GM18909 (cell line): ENCODE measurements around the gene VAC14.
"Not testable (repeated sequence)": the region's sequence is repeated elsewhere in the genome, so short reads cannot be mapped to it uniquely, and the experiment has no call there.

Experiments
- ATAC-seq: cut with Tn5 transposase; IDR thresholded peaks from one replicate; pipeline ENCODE4 v1.9.1; 2021; ENCODE audit warnings: mild to moderate bottlenecking; ENCODE audit not compliant: unreplicated experiment, poor library complexity

VAC14 gene

GRCh38 chr16:70800781-70801480 is at the start of gene VAC14:
Gene VAC14 (minus strand): TSS chr16:70801158. CDS start chr16:70800900, 258 bp downstream.
- peak; percentile 97 for ATAC-seq

GRCh38 chr16:70823498-70824118 is 22.6 kb upstream of the VAC14 start:
- ATAC-seq: not testable (repeated sequence)

GRCh38 chr16:70822734-70823133 is 21.8 kb upstream of the VAC14 start:
- not testable (repeated sequence) for ATAC-seq

DNA sequence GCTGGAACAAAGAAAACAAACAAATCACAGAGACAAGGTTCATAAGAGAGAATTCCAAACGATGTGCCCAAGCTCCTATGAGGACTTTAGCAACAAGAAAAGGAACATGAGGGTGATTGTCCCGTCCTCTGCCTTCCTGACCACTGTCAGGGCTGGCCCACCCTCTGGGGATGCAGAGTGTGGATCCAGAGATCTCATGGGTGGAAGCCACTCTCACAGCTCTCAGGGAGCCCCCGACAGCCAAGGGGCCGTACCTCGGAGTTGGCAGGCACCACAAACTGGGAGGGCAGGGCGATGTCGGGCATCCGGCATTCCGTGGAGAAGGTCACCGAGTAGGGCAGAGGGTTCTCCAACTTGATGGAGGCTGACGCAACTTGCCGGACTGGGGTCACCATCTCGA is 17.1 kb upstream of the VAC14 start:
- not testable (repeated sequence) for ATAC-seq

GRCh38 chr16:70809392-70810060 is 8.6 kb upstream of the VAC14 start:
- no peak for ATAC-seq

- no peak for ATAC-seq
These were observed 7.4 kb upstream of the VAC14 start for GRCh38 chr16:70808371-70808770.

GRCh38 chr16:70805787-70806186 is 4.8 kb upstream of the VAC14 start:
- no peak for ATAC-seq

- no peak for ATAC-seq
These were observed 4.4 kb upstream of the VAC14 start for GRCh38 chr16:70805380-70805779.

DNA sequence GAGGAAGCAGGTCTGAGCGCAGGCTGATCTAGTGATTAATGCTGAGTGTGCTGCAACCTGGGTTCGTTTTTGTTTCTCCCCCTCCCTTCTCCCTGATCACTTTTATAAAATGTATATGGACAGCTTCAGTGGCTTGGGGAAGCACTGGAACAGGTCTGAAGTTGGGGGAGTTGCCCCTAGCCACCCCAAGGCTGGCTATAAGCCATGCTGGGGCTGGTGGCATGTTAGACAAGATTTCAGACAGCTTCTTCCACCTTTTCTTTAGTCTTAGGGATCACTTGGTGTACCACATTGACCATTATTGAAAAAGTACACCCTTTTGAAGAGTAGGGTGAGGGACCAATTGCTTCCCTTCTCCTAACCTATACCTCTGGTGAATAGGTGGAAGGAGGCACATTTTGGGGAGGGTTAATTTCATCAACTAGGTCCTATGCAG is 3.8 kb upstream of the VAC14 start:
- ATAC-seq: no peak

DNA sequence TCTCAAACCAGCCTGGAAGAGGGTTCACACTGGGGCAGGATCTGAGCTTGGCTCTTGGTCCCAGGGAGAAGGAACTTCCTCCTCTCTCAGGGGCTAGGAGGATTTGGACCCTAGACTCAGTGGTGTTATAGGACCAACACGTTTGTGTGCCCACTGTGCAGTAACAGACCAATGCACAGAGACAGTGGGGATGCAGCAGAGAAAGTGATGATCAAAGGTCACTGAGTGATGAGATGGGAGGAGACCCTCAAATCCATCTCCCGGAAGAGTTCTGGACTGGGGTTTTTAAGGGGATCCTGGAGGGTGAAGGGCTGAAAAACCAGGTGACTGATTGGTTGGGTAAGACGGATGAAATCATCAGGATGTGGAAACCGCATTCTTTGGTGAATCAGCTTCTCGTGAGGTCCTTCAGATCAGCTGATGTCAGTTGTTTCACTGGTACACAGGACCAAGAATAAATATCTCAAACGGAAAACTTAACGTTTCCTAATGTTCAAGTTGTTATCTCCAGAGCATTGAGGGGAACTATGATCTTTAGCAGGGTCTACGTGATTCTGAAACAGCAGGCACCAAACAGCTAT is 3.3 kb upstream of the VAC14 start:
- ATAC-seq: no peak

- no peak for ATAC-seq
These were observed 2.4 kb upstream of the VAC14 start for GRCh38 chr16:70803319-70803718.

DNA sequence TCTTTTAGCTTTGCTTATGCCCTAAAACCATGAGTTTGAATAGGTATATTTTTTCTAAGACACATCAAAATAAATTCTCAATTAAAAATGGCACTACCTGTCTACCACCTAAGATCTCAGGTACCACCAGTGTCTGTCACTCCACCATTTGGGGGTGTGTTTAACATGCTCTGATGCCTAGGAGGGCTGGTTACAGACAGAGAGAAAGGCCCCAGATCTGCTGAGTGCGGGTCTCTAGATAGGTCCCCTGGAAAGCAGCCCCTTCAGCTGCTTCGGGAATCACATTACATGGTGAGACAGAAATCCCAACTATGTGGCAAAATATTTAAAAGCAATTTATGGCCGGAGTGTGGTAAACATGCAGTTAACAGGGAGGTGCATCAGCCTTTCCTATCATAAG is 653 bp upstream of the VAC14 start:
- ATAC-seq: no peak

- ATAC-seq: no peak
These were observed 647 bp downstream of the VAC14 start for GRCh38 chr16:70800311-70800710.

- no peak for ATAC-seq
These were observed 4.7 kb downstream of the VAC14 start for GRCh38 chr16:70796301-70796700.

GRCh38 chr16:70795296-70795912 is 5.6 kb downstream of the VAC14 start:
- no peak for ATAC-seq

DNA sequence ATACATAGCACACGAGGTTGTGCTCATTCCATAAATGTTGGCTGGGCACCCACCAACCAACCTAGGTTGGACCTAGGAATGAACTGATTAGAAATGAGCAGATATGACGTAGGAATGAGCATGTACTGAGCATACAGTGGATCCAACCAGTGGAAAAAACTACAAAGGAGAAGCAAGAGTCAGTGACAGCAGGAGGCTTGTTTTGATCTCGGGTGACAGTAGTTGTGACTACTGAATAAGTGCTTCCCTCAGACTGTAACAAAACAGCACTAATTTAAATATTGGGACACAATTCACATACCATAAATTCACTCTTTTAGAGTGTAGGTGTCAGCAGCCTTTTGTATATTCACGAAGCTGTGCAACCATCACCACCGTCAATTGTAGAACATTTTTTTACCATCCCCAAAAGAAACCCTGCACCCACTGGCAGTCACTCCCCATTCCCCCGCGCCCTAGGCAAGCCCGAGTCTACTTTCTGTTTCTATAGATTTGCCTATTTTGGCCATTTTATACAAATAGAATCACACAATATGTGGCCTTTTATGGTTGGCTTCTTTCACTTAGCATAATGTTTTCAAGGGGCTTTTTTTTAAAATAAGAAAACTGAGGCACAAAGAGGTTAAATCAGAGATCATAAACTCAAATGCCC is 7.0 kb downstream of the VAC14 start:
- ATAC-seq: peak; percentile 59

DNA sequence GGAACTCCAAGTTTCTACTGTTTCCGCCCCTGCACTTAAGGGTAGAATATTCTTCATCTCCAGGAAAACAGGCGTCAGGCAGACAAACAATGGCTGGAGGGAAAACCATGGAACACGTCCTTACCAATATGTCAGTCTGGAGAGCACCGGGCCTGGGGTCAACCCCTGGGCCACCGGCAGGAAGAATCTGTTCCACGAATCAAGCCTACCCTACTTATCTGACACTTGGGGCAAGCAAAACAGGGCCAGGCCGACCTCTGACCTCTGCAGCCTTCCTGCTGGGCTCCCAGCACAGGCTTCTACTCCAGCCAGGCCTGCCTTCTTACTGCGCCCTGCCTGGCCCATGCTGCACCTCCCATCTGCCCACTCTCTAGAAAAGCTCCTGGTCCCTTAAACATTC is 10.1 kb downstream of the VAC14 start:
- no peak for ATAC-seq

DNA sequence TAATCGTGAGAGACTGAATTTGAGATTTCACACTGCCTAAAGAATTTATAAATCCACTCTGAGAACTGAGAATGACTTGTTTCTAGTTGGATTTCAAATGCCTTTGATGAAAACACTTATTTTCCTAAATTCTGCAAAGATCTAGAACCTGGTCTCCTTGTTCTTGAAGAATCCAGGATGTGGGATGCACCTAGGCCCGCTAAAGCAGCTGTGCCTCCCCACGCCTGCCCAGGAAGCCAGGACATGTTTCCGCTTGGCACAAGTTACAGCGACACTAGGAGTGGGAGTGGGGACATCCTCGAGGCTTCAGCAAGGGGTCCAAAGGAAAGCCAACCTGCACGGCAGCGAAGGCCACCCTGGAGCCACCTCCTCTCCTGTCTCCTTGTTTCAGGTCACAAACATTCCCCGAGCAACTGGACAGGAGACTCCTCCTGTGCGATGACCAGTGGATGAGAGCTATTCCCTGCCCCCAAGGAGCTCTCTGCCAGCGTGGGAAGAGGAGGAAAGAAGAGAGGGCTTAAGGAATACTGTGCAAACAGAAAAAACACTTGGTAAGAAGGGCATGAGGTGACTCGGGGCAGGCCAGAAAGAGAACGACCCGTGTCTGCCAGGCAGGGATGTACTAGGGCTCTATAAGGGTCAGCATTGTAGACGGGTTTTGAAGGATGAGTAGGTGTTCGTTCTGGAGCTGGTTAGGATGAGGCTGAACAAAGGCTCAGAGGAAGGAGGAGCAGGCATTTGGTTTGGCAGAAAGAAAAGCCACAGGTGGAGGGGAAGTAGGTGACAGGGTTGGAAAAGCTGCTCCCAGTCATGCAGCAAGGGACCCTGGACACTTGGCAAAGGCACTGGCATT is 11.1 kb downstream of the VAC14 start:
- no peak for ATAC-seq
